GM23248 (cell line): ENCODE results near the gene PCDHGB6.

Experiments used
- EZH2 ChIP-seq: fragments of 200-600 bp; sonication (generic); IDR thresholded peaks from 2 replicates; pipeline ENCODE4 v1.6.1; 2018; ENCODE audit warnings: antibody characterized with exemption, mild to moderate bottlenecking; ENCODE audit not compliant: insufficient read depth, poor library complexity, severe bottlenecking
- EZH2phosphoT487 ChIP-seq: fragments of 200-600 bp; sonication (generic); IDR thresholded peaks from 2 replicates; pipeline ENCODE4 v1.6.1; 2018; ENCODE audit warnings: antibody characterized with exemption, moderate library complexity, mild to moderate bottlenecking, low read depth; ENCODE audit not compliant: insufficient read depth

- TF ChIP-seq EZH2 (no peak), EZH2phosphoT487 (no peak)
Observed at GRCh38 chr5:141366016-141366896, 41.6 kb upstream of the PCDHGB6 start.
